Left lung (tissue), 10 donors: Measurements from ENCODE around the gene UNC119B. TPM values are rescaled to one million over a fixed set of nuclear protein-coding genes. Genes with fewer than 3 reads are reported as not detected.

ENCODE experiments used
- ATAC-seq: fragments of 200-7000 bp; cut with Tn5 transposase; one replicate; pipeline ENCODE4 v1.9.1; 2020; ENCODE audit warnings: moderate library complexity
- DNase-seq, 4 donors: peaks; one replicate each; pipeline ENCODE4 v3.0.0-alpha.2; 2013 to 2020
- H3K27ac ChIP-seq, 2 donors: fragments of 200-600 bp; sonication (generic) in 1 of 2; one replicate each; pipeline versions ENCODE4 v1.5.0 to v1.8.0; 2020 to 2021
- H3K27me3 ChIP-seq, 2 donors: fragments of 200-600 bp; sonication (generic) in 1 of 2; one replicate each; pipeline versions ENCODE4 v1.5.0 to v1.8.0; 2020 to 2021
- H3K36me3 ChIP-seq, 2 donors: fragments of 200-600 bp; sonication (generic) in 1 of 2; one replicate each; pipeline versions ENCODE4 v1.5.0 to v1.8.0; 2020 to 2021
- H3K4me1 ChIP-seq, 2 donors: fragments of 200-600 bp; one replicate each; pipeline ENCODE4 v1.8.0; 2021
- H3K4me3 ChIP-seq, 2 donors: fragments of 200-600 bp; sonication (generic) in 1 of 2; one replicate each; pipeline versions ENCODE4 v1.5.0 to v1.8.0; 2020 to 2021; ENCODE audit warnings: mild to moderate bottlenecking in 1 of 2
- H3K9me3 ChIP-seq, 2 donors: fragments of 200-600 bp; sonication (generic) in 1 of 2; one replicate each; pipeline versions ENCODE4 v1.5.0 to v1.8.0; 2020 to 2021
- intact Hi-C, 2 donors: fragments of 100-400 bp; cut with DNase I; formaldehyde crosslinking; loops; one replicate each; pipeline versions ENCODE4 v1.11.2 to v1.14.2; 2022
- polyA plus RNA-seq, 6 donors: library from polyadenylated mRNA; unstranded; fragments of 120-200 nt; gene quantifications; one replicate each; pipeline ENCODE4 v1.2.1, GENCODE V29; 2013; ENCODE audit not compliant: insufficient read length in 6 of 6
- total RNA-seq, 2 donors: library from RNA; stranded (reverse); fragmentation: NEBNext Ultra II Directional; extraction: Animal tissue kit (Norgen Biotek cat#: 25700); gene quantifications; one replicate each; pipeline ENCODE4 v1.2.1, GENCODE V29; 2021
- TF ChIP-seq, protein P1 (sequence below), 2 donors: fragments of 200-600 bp; sonication (generic) in 1 of 2; IDR thresholded peaks; one replicate each; pipeline versions ENCODE4 v1.5.0 to v1.8.0; 2021; ENCODE audit warnings: antibody characterized with exemption in 2 of 2
- donor health status: DM: no; HTN: yes; CAD: no.
- donor health status: DM: no; HTN: no; CAD: no.

UNC119B gene
- total and polyA plus RNA-seq, 8 donors = 23.3 to 63.2 (median 55.0) TPM

DNA sequence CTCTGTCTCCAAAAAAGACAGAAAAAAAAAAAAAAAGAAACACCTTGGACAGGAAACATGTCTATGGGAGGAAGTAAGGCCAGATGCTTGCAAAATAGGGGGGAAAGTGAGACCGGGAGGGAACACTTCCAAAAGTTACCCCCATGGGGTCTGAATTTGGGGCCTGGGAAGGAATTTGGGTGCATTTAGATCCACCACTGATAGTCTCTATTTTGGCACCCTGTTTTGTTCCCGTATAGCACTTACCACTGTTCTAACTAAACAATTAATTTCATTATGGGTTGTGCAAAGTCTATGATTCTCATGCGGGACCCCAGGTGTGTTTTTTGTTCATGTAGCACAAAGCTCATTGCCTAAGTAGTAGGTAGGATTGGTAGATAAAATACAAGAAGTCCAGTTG is 24.7 kb upstream of the UNC119B start:
- Histone ChIP-seq H3K4me1 (peaks cover 14 to 52% of the 10 kb centered on the region in 2 donors), H3K4me3 (peak overlapping the region in 1 of 2 donors; percentile 95), H3K27ac (peak overlapping the region in 1 of 2 donors; percentile 96), H3K36me3 (no peaks in the 10 kb centered on the region), H3K27me3 (no peaks in the 10 kb centered on the region), H3K9me3 (no peaks in the 10 kb centered on the region)
- ATAC-seq = no peak
- intact Hi-C loops = no loop called here
- no peak for DNase-seq
- TF ChIP-seq, protein P1, sequence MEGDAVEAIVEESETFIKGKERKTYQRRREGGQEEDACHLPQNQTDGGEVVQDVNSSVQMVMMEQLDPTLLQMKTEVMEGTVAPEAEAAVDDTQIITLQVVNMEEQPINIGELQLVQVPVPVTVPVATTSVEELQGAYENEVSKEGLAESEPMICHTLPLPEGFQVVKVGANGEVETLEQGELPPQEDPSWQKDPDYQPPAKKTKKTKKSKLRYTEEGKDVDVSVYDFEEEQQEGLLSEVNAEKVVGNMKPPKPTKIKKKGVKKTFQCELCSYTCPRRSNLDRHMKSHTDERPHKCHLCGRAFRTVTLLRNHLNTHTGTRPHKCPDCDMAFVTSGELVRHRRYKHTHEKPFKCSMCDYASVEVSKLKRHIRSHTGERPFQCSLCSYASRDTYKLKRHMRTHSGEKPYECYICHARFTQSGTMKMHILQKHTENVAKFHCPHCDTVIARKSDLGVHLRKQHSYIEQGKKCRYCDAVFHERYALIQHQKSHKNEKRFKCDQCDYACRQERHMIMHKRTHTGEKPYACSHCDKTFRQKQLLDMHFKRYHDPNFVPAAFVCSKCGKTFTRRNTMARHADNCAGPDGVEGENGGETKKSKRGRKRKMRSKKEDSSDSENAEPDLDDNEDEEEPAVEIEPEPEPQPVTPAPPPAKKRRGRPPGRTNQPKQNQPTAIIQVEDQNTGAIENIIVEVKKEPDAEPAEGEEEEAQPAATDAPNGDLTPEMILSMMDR (IDR thresholded peaks at IDR 0.05) = no peak

GRCh38 chr12:120686151-120686689 is 24.0 kb upstream of the UNC119B start:
- Histone ChIP-seq H3K27me3 (no peaks in the 10 kb centered on the region), H3K4me3 (peak overlapping the region; percentile 71 to 95), H3K36me3 (no peaks in the 10 kb centered on the region), H3K4me1 (peaks cover 15 to 58% of the 10 kb centered on the region in 2 donors), H3K27ac (peak overlapping the region; percentile 87 to 96), H3K9me3 (no peaks in the 10 kb centered on the region)
- intact Hi-C loops = no loop called here
- TF ChIP-seq, protein P1 (IDR thresholded peaks at IDR 0.05) = no peak
- peak in 3 of 4 donors; percentile 99 for DNase-seq
- peak; percentile 90 for ATAC-seq

GRCh38 chr12:120686690-120687577 is 23.3 kb upstream of the UNC119B start, which contains the start of gene MLEC:
Gene MLEC, plus strand, starts transcription at chr12:120687149. Its CDS starts 148 bp downstream, at chr12:120687297.
- DNase-seq = peak; percentile 97 to 98 (median 98)
- Histone ChIP-seq H3K36me3 (no peaks in the 10 kb centered on the region), H3K4me1 (peaks cover 15 to 65% of the 10 kb centered on the region in 2 donors), H3K9me3 (no peaks in the 10 kb centered on the region), H3K4me3 (peak within 1 kb of the TSS; percentile 71 to 95), H3K27ac (peak within 1 kb of the TSS; percentile 87 to 96), H3K27me3 (no peaks in the 10 kb centered on the region)
- peak; percentile 94 for ATAC-seq
- TF ChIP-seq, protein P1 (IDR thresholded peaks at IDR 0.05) = no peak
- intact Hi-C loops = no loop called here

- no peak for ATAC-seq
- peak overlapping the region; percentile 71 to 95 for H3K4me3 ChIP-seq
Observed at GRCh38 chr12:120687578-120688289, 22.5 kb upstream of the UNC119B start.

More at GRCh38 chr12:120687578-120688289, 22.5 kb upstream of the UNC119B start:
- no peaks in the 10 kb centered on the region for H3K36me3 ChIP-seq
- H3K27me3 ChIP-seq = no peaks in the 10 kb centered on the region
- H3K27ac ChIP-seq = peak overlapping the region; percentile 87 to 96
- H3K4me1 ChIP-seq = peaks cover 15 to 71% of the 10 kb centered on the region in 2 donors
- intact Hi-C loops = no loop called here
- H3K9me3 ChIP-seq = no peaks in the 10 kb centered on the region
- peak in 1 of 4 donors; percentile 43 for DNase-seq
- TF ChIP-seq, protein P1 (IDR thresholded peaks at IDR 0.05) = no peak
